NCI-H526 treated with DMSO at 0.1 percent for 48 hours (cell line): ENCODE results near the gene BMPR1B.

ENCODE experiments used
- DNase-seq: peaks from one replicate; lab custom pipeline; 2025; lab: John Stamatoyannopoulos, UW

Gene BMPR1B

DNA sequence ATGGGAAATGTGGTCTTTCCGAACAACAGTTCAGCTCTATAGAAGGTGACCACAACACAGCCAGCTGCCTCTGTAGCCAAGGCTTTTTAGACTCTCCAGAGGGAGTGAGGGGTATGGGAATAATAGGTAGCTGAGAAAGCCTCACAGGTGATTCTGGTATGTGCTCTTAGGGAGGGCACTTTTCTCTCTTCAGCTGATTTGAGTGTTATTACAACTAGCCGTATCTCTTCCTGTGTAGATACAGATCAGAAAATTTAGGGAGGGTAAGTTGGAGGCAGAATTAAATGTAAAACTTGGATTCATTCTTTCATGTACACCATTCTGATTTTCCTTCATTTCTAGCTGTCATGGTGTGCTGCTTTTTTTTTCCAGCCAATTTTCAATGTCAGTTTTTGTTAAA lies 154.9 kb downstream of the BMPR1B start:
- no peak for DNase-seq

DNA sequence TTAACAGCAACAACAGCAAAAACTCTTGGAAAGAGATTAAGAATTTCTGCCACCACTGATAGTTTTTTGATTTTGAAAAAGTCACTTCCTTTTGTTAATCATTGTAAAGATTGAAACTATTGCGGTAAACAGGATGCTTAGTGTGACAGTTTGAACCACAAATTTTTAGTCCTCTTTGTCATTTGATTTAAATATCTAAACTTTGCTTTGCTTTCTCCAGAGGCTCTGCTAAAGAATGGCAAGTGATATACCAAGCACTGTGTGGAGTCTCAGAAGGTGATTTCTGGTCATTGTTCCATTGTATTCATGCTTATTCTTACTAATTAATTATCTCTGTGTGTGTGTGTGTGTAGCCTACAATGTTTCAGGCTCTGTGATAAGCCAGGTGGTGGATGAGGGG lies 155.6 kb downstream of the BMPR1B start:
- no peak for DNase-seq

DNA sequence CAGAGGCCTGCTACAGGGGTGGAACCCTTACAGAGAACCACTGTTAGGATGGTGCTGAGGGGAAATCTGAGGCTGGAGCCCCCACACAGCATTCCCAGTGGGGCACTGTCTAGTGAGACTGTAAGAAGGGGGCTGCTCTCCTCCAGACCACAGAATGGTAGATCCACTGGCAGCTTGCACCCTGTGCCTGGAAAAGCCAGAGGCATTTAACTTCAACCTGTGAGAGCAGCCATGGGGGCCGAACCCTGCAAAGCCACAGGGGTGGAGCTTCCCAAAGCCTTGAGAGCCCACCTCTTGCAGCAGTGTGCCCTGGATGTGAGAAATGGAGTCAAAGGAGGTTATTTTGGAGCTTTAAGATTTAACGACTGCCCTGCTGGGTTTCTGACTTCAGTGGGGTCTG lies 159.4 kb downstream of the BMPR1B start:
- DNase-seq = no peak

DNA sequence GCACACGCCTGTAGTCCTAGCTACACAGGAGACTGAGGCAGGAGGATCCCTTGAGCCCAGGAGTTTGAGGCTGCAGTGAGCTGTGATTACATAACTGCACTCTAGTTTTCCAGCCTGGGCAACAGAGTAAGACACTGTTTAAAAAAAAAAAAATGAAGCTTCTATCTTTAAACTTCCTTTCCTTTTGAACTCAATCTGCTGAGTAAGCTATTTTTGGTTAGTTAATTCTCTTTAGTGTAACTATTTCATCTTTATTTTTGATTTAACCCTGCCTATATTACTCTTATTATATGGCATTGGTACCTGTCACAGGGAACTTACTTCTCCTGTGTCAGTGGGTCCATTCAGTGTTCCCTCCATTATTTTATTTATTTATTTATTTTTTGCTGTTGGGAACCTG lies 160.8 kb downstream of the BMPR1B start:
- DNase-seq = no peak

DNA sequence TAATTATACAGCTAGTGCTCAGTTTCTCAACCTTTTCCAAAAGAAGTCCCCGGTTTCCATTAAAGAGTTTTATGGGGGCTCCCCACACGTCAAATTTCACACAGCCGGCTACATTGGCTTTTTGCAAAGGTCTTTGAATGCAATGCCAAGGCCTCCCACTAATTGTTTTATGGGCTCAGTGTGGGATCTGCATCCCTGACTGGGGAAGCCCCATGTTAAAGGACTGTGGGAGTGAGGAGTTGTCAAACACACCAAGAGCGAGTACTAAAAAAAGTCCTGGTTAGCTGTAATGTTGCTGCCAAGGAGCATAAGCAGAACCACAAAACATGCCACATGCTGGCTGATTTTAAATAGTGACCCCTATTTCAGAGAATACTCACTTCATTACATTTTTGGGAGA lies 162.6 kb downstream of the BMPR1B start:
- no peak for DNase-seq

DNA sequence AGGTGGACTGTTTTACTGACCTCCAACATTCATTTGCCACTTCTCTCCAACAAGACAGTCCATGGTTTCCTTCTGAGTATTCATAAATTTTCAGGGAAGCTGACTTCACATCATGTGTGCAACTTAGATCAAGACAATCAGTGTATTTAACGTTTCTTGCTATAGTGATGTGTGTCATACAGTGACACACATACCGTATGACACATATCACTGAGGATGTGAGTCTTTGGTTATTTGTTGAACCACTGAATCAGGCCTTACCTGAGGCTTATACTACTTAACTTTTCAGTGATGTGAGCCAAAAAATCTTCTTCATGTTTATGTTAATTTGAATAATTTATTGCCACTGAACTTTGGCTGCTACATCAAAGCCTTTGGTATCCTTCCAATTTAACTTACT lies 166.8 kb downstream of the BMPR1B start:
- no peak for DNase-seq

DNA sequence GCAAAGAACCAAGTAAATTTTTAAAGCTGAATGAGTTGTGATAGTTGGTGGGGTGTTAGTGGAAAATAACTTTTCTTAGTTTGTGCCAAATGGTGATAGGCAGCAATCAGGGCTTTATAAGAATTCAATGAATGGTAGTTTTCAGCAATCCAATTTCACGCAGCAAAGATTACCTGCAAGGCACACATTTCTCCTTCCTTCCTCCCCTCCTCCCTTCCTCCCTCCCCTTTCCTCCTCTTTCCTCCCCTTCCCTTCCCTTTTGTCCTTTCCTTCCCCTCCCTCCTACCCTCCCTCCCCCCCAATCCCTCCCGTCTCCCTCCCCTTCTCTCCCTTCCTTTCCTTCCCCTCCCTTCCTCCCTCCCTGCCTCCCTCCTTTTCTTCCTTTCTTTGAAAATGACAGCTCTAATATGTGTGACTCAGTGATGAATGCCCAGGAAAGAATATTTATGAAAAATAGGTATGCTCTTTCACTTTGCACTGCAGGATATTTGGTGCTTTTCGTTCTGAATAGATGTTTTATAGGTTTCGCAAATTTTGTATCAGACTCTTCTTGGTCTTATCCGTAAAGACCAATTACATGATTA lies 168.1 kb downstream of the BMPR1B start:
- no peak for DNase-seq

DNA sequence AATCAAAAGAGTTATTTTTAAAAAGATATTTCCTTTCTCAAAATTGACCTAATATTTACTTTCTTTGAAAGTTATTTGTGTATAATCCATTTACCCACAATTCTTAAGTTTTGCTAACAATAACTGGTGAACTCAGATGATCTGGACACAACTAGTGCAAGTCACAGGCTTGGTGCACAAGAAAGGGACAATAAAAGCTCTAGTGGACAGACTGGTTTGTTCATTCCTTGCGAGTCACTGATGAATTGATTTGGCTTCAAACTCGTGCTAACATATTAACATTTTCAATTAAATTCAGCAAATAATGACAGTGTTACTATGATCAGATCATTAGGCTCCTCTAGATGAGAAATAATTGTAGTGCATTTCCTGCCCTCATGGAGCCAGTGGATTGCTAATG lies 169.2 kb downstream of the BMPR1B start:
- DNase-seq = no peak

DNA sequence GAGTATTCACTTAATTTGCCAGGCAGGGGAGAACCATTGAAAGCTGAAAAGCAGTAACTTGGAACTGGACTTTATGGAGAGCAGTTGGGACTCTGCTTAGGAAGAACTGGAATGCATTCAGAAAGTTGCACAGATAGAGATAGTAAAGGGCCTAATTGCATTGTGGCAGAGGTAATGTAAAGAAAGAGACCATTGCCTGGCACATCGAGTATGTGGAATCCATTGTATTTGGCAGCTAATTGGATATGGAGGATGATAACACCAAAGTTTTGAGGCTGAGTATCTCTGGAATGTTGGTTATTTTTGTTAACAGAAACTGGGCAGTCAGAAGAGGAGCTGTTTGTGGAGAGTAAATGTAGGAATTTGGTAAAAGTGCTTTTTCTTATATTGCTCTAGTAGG lies 169.9 kb downstream of the BMPR1B start:
- no peak for DNase-seq

DNA sequence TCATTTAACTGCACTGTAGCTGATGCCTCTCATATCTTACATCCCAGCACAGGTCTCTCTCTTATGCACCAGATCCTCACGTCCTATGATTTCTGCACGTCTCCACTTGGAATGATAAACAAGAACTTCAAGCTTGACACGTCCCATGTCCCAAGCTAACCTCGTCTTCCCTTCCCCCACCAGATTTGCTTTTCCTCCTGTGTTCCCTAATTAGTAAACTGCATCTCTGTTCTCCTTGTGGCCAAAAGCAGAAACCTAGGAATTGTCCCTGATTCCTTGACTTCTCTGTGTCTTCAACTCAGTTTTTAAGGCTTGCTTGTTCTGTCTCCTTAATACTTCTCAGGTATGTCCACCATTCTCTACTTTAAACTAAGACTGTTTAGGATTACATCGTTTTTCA lies 171.9 kb downstream of the BMPR1B start:
- no peak for DNase-seq

DNA sequence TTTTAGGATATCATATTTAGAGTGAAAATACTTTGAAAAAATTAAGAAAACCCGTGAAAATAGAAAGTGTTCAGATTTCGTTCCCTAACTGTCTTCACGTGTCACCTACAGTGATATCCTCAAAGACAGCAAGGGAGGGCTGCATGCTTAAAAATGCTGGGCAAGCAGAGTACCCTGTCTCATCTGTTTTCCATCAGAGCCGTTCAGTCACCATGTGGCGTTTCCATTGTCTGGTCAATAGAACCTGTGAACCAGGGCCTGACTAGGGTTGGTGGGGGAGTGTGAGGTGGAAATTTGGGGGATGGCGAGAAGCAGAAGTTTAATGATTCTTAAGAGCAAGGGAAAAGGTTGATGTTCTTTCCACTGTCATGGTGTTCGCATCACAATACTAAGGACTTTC lies 173.9 kb downstream of the BMPR1B start:
- DNase-seq = no peak

DNA sequence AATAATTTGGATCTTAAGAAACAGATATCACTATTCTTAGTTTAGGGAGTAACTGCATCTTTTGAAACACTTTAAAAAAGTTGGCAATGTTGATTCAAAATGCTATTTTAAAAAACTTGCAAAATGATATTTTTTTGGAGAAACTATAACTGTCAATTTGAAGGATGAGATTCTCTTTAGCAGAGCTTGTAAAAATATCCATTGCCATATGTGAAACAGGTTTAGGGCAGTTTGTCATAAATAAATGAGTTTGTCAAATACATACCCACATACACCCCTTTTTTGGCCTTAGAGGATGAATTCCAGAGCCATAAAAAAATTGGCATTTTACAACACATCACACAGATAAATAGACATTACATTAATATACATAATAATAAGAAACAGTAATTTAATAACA lies 174.6 kb downstream of the BMPR1B start:
- DNase-seq = no peak

DNA sequence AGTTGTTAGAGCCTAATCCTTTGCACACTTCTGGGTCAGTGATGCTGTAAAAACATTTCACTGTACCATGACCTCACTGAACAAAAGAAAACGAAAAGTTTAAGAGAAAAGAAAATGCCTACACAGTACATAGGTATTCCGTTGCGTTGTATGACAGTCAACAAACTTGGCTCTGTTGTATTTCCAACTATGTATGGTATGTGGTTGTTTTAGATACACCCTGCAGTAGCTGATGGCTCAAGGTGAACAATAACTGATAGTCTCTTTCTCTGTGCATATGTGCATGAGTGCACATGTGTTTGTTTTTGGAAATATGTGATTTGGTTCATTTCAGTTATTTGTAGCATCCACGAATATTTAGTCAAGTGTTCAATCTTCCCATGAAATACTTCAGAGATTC lies 176.0 kb downstream of the BMPR1B start:
- no peak for DNase-seq

DNA sequence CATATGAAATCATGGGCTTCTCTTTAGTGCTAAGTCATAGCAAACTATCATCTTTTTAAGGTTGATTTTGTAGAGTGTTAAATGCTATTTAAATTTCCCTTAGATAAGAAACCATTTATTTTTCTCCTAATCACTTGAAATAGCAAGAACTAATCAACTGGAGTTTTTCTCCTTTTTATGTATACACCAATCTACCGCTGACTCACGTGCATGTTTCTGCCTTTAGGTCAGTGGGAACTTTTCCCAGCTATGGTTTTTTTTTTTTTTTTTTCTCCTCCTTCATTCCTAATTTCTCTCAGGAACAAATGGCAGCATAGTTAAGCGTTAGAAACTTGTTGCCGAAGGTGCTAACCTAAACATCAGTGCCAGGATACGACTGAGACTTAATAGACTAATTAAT lies 176.4 kb downstream of the BMPR1B start:
- DNase-seq = no peak

DNA sequence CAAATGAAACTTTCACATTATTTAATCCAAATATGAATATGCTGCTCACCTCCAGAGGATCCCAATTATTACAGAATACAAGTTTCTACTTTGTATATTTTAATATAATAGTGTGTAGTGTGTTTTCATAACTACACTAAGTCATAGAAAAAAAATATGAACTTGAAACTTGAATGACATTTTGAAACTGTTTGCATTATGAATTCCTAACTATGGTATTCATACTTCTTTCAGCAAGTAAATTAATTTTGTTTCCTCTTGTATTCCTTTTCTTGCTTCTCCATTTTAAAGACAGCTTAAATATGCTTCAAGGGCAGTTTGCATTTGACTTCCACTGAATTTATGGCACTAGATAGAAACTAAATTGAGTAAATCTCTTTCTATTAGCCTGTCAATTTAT lies 177.1 kb downstream of the BMPR1B start:
- DNase-seq = no peak

DNA sequence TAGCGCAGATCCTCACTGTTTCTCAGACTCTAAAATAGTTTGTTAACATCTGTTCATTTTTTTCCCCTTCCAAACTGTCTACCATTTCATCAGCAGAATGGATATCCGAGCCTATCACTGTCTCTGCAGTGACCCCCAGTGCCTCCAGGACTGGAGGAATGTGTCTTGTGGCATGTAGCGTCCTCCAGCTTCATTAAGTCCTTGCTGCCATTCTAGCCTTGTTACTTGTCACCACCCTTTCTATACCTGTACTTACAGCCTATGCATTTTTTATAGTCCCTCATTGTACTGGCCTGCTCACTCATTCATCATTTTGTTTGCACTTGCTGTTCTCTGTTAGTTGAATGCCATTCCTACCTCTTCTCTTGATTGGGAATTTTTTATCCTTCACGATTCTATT lies 179.1 kb downstream of the BMPR1B start:
- no peak for DNase-seq

DNA sequence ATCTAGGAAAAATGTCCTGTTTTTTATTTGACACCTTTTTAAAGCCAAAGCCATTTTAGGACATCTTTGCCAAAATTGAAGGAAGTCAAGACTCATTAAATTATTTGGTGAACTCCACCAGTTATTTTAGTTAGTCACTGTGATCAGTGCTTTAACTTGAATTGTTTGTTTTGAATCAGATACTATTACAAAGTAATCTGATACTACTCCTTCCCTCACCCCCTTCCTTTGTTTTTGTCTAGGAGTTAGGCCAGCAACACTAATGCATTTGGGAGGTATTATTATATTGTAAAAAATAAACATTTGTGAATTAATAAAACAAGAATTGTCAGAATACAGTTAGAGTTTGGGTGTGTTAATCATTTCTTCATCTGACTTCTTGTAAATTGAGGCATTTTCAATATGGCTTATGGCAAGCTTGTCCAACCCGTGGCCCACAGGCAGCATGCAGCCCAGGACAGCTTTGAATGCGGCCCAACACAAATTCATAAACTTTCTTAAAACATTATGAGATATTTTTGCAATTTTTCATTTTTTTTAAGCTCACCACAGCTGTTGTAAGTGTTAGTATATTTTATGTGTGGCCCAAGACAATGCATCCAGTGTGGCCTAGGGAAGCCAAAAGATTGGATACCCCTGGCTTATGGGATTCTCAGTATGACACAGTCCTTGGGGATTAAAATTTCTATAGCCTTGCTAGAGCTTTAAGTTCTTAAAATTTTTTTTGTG lies 182.2 kb downstream of the BMPR1B start:
- no peak for DNase-seq

DNA sequence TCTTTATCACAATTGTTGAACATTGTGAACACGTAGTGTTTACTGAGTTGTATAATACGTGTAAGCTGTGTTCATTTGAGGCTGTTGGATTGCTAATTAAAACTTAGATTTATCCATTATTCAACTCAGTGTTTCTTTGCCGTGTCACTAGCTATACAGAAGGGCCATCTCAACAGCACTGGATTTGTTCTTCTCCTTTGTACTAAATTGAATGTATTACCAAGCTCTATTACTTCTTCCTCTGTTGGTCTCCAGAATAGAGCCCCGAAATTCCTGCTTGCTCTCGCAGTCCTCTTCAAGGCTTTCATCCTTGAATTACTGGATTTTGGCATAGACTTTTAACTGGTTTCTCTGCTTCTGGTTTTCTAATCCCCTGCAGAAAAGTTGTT lies 182.8 kb downstream of the BMPR1B start:
- DNase-seq = no peak

DNA sequence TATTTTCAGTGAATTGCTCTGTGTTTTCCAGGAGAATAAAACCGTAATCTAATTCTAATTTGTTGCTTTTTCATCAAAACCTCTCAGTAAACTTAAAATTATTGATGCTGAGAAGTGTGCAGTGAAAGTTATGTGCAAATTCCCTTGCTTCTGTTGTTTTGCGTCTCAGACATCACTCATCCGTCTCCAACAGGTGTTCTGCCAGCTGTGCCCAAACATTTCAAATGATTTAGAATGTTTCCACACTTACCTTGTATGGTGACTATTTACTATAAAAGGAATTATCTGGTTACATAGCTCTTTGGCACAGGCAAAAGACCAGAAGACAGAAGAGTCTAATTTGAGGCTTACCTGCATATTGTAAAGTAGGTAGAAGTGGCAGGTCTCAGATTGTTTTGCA lies 184.0 kb downstream of the BMPR1B start:
- no peak for DNase-seq

DNA sequence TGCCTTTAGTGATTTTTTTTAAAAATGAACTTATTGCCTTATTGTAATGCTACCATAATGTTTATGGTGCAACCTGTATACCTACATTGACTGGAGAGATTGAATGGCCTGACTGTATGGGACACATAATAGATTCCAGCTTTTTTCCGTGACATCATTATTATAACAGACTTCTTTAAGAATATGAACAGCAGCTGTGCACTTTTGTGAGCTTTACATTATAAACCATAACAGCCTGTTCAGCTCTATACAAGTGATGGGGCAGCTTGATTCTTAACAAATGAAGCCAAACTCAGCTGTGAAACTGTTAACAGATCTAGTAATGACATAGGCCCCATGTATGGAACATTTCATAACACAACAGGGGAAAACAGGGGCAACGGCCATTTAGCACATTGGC lies 187.0 kb downstream of the BMPR1B start:
- no peak for DNase-seq

DNA sequence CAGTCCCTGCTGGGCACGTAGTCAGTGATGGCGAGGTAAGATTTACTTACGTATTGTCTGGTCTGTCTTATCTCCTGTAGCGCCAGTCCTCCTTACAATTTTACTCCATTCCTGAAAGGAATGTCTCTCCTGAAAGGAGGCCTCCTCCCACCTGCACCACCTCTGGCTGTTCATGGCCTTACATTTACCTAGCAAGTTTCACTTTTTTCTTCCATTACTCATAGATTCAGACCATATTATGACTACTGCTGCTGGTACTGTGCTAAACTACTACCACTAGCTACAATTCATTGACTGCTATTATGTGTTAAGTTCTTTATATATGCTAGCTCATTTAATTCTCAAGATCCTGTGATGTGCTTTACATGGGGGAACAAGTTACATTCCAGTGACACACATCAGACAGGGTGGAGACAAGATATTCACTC lies 189.9 kb downstream of the BMPR1B start:
- DNase-seq = no peak

DNA sequence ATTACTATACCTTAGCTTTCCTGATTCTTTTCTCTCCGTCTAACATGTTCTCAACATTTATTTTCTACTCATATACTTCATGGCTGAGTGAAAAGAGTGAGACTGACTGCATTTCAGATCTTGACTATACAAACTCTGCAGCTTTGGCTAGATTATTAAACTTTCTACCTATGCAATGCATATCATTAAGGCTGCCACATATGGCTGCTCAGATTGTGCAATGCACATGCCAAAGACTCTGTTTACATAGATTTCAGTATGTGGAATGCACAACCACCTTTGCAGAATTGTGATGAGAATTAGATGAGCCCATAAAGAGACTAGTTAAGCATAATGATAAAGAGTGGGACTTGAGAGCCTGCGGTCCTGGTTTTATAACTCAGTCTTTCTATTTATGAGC lies 196.5 kb downstream of the BMPR1B start:
- no peak for DNase-seq

DNA sequence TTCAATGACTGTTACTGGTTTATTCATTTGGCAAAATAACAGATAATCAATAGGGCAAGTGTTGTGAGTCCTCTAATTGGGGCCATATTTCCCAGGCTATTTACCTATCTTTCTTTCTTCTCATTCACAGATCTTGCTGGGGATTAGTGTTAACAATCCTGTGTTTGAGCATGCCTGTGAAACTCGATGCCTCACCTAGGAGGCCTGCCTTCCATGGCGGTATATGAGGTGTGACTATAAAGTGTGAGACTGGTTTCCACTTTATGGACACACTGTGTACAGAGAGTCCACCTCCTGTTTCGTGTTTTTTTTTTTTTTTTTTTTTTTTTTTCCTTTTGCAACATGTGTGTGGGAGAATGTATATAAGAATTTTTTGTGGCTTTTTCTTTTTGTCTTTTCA lies 199.3 kb downstream of the BMPR1B start:
- DNase-seq = no peak

DNA sequence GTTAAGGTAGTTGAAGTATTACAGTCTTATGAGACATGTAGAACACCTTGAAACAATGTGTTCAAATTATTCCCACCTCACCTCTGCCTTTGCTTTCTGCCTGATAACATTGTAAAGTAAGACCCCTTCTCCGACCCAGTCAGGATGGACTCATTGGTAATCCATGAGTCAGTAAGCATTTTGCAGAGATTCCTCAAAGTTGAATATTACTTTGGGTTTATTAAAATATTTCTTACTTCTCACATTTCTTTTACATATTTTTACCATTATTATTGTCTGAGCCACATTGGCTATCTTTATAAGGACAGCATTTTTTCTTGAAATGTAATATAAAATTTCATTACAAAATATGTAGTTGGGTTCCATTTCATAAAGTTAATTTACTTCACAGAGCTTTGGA lies 201.6 kb downstream of the BMPR1B start:
- no peak for DNase-seq
